K562 treated with DMSO at 1 percent for 12 hours (cell line): ENCODE measurements around the gene FCHSD1. TPM values are rescaled to one million over a fixed set of nuclear protein-coding genes. Genes with fewer than 3 reads are reported as not detected.

Experiments used
- total RNA-seq: library from RNA; unstranded; fragments of 300-600 nt; gene quantifications from 2 replicates; pipeline ENCODE4 v1.2.3, GENCODE V29; 2022; ENCODE audit not compliant: insufficient read depth

Gene FCHSD1
- 6.9 and 18.3 TPM in 2 replicates for total RNA-seq

GRCh38 chr5:141650851-141651727, at the start of gene FCHSD1:
TSS of gene FCHSD1 (minus strand) at chr5:141651418. CDS start at chr5:141651368, 50 bp downstream.

DNA sequence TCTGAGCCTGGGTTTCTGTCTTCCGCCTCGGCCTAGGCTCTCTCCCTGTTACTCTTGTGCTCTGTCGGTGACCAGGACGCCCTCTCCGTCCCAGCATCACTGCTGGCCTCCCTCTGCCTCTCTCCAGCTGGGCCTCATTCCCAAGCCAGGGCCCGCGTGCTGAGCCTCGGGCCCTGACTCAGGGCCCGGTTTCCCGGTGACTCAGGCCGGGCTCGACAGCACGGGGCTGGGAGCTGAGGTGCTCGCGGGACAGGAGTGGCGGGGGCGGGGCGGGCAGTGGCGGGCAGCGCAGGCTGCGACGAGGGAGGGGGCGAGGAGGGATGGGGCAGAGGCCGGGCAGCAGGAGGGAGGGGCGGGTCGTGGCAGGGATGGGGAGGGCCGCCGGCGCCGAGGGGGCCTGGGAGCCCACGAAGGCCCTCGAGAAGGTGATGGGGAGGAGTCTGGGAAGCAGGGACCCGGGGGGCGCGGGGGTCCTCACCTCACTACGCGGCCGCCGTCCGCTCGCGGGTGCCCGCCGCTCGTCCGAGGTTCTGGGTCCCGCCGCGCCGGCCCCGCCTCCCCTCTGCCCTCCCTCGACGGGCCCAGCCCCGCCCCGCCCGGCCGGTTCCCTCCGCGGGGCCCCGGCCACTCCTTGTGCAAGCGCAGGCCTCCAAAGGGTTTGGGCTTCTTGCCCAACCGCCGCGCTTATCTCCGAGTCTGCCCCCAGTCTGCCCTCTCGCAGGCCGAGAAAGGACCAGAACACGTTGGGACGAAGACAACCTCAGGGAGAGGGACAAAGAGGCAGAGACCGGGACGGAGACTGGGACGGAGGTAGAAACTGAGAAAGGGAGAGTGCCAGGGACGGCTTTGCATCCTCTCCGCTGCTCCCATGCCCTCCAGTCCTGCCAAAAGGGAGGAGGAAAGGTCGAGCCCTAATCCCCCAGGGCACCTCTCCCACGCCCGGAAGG, 30.8 kb upstream of the FCHSD1 start, which contains the start of gene ARAP3:
TSS of gene ARAP3 (minus strand) at position 536 of the 947 bp plus-strand sequence. CDS start 1,744 bp downstream, outside the sequence.

DNA sequence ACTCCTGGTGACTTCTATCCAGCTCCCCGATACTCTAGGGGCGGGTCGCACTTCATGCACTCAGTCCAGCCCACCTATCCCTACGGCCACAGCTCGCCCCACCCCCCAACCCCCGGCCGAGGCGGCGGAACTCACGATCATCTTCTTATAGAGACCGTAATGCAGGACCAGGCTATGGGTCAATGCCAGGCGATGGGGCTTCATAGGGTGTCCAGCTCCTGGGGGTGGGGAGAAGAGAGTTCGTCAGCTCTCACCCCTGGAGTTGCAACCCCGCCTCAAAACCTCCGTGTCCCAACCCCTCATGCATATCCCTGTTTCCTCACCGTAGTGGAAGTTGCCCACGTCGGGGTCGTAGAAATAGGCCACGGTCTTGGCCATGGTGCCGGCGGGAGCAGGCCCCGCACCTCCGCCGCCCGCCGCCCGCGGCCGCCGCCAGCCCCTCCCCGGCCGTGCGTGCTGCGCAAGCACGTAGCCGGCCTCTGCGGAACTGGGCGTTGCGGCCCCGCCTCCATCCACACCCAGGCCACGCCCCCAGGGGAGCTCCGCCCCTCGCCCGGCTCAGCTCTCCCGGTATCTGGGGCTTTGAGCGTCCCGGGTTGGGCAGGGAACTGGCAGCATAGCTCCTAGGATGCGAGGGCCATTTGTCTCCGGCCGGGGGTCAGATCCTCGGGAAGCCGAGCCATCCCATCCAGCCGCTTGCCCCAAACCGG, 14.7 kb downstream of the FCHSD1 start, which contains the start of the genes HDAC3 and RELL2:
TSS of gene HDAC3 (minus strand) at position 437 of the 710 bp plus-strand sequence. CDS start at position 378, 59 bp downstream.
TSS of gene RELL2 (plus strand) at position 585 of the 710 bp plus-strand sequence. CDS start 1,229 bp downstream, outside the sequence.

DNA sequence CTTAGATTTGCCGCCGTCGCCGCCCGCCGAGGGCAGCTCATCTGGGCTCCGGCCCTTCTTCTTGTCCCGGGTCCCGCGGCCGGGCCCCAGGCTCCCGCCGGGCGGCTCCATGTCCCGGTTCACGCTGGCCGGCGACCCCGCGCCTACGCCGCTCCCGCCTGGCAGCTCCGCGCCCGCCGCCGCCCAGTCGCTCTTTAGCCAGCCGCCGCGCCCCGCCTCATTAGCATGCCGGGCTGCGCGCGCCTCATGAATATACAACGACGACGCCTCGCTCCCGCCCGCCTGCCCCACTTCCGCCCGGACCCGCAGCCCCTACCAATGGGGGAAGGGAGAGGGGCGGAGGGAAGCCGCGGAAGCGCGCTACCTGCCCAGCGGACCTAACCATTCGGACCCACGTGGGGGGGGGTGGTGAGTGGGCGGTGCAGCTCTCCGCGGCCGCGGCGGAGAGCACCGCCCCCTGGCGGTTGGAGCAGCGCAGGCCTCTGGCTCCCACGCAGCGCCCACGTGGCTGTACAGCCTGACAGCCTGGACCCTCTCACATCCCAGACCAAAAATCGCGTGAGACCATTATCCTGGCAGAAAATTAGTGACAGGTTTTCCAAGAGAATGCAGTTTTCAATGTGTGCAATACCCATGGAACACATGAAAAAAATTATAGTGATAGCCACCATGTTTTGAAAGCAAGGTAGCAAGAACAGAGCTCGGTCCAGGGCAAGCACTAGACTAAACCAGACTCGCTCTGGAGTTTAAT, 32.2 kb downstream of the FCHSD1 start, which contains the start of gene DIAPH1:
TSS of gene DIAPH1 (minus strand) at position 197 of the 751 bp plus-strand sequence. CDS start at position 111, 86 bp downstream.

Other genes starting within 250 kb of the FCHSD1 start
- 0.39 TPM in 1 of 2 replicates, not detected in the other for gene PCDHGA9, start 248.6 kb downstream of the FCHSD1 start, total RNA-seq
- not detected in 2 replicates for gene PCDHGB6, start 243.4 kb downstream of the FCHSD1 start, total RNA-seq
- 0.19 TPM in 1 of 2 replicates, not detected in the other for gene PCDHGA10, start 238.4 kb downstream of the FCHSD1 start, total RNA-seq
- gene PCDHGB7, start 233.7 kb downstream of the FCHSD1 start, total RNA-seq: not detected in 2 replicates
- gene PCDHGA11, start 230.4 kb downstream of the FCHSD1 start, total RNA-seq: not detected in 2 replicates
- not detected in 2 replicates for gene PCDHGA12, start 220.9 kb downstream of the FCHSD1 start, total RNA-seq
- gene PCDHGC3, start 175.5 kb downstream of the FCHSD1 start, total RNA-seq: not detected in 2 replicates
- gene PCDHGC4, start 166.4 kb downstream of the FCHSD1 start, total RNA-seq: not detected in 2 replicates
- gene PCDHGC5, start 162.3 kb downstream of the FCHSD1 start, total RNA-seq: not detected in 2 replicates
- gene DIAPH1, start 32.4 kb downstream of the FCHSD1 start, total RNA-seq: 99.4 and 179 TPM in 2 replicates
- 96.7 and 131 TPM in 2 replicates for gene HDAC3, start 14.6 kb downstream of the FCHSD1 start, total RNA-seq
- gene RELL2, start 14.4 kb downstream of the FCHSD1 start, total RNA-seq: 6.6 and 8.6 TPM in 2 replicates
- 8.2 and 16.2 TPM in 2 replicates for gene ARAP3, start 30.8 kb upstream of the FCHSD1 start, total RNA-seq
- 0.40 and 1.5 TPM in 2 replicates for gene PCDH1, start 227.0 kb upstream of the FCHSD1 start, total RNA-seq